SK-N-SH (cell line): ENCODE results near the gene PDGFRB. TPM values are rescaled to one million over a fixed set of nuclear protein-coding genes. Genes with fewer than 3 reads are reported as not detected.

ENCODE experiments used
- CTCF ChIA-PET: fragments of 300-600, 350-600 bp; formaldehyde crosslinking; extraction: SDS; loops from one replicate; lab custom pipeline; 2021; lab: Yijun Ruan, JAX
- POLR2A ChIA-PET: fragments of 350-600 bp; sonication (Branson Sonifier 250); formaldehyde crosslinking; extraction: SDS; loops from one replicate; lab custom pipeline; 2020; ENCODE audit warnings: antibody characterized with exemption, inconsistent platforms; lab: Yijun Ruan, JAX
- DNase-seq: peaks from one replicate; pipeline ENCODE4 v3.0.0; 2012
- H2AFZ ChIP-seq: fragments of 200-600 bp; sonication (generic); 2 replicates; pipeline ENCODE4 v1.8.1; 2016; ENCODE audit warnings: antibody characterized with exemption, mild to moderate bottlenecking, low read depth
- H3F3A ChIP-seq: fragments of 200-600 bp; sonication (generic); replicated peaks from 2 replicates; pipeline ENCODE3; 2016; ENCODE audit warnings: antibody characterized with exemption, mild to moderate bottlenecking; ENCODE audit not compliant: insufficient read depth
- H3K27ac ChIP-seq, 2 experiments: fragments of 200-500 bp in 1 of 2; fragments of 200-600 bp in 1 of 2; sonication (Bioruptor generic) in 1 of 2; sonication (generic), shearing (Covaris generic) in 1 of 2; 2 replicates each; pipeline versions ENCODE4 v1.5.1 to v1.6.1; 2014 to 2016; ENCODE audit warnings: low read depth in 2 of 2, inconsistent platforms in 1 of 2, low read length in 1 of 2, mild to moderate bottlenecking in 1 of 2, mixed read lengths in 1 of 2
- H3K27me3 ChIP-seq: fragments of 200-600 bp; sonication (generic), shearing (Covaris generic); 2 replicates; pipeline ENCODE4 v1.6.1; 2016; ENCODE audit warnings: mixed run types; ENCODE audit not compliant: insufficient read depth
- H3K36me3 ChIP-seq, 2 experiments: fragments of 200-500 bp in 1 of 2; fragments of 200-600 bp in 1 of 2; sonication (Bioruptor generic) in 1 of 2; sonication (generic) in 1 of 2; replicated peaks in 1 of 2; 2 replicates each; pipeline versions ENCODE3 to v1.5.1; 2014 to 2016; ENCODE audit warnings: low read length in 1 of 2, mild to moderate bottlenecking in 1 of 2; ENCODE audit not compliant: insufficient read depth in 2 of 2, control insufficient read depth in 1 of 2
- H3K4me1 ChIP-seq, 2 experiments: fragments of 200-500 bp in 1 of 2; fragments of 200-600 bp in 1 of 2; sonication (Bioruptor generic) in 1 of 2; sonication (generic), shearing (Covaris generic) in 1 of 2; 2 replicates each; pipeline versions ENCODE4 v1.5.1 to v1.6.1; 2014 to 2016; ENCODE audit warnings: low read depth in 1 of 2, low read length in 1 of 2, mixed run types in 1 of 2; ENCODE audit not compliant: insufficient read depth in 2 of 2, control insufficient read depth in 1 of 2
- H3K4me2 ChIP-seq: fragments of 200-600 bp; sonication (generic), shearing (Covaris generic); 2 replicates; pipeline ENCODE4 v1.6.1; 2017; ENCODE audit warnings: mixed run types
- H3K4me3 ChIP-seq, 2 experiments: fragments of 200-500 bp in 1 of 2; fragments of 200-600 bp in 1 of 2; sonication (Bioruptor generic) in 1 of 2; sonication (generic), shearing (Covaris generic) in 1 of 2; 2 replicates each; pipeline versions ENCODE4 v1.5.1 to v1.8.1; 2014 to 2016; ENCODE audit warnings: low read depth in 2 of 2, inconsistent platforms in 1 of 2, low read length in 1 of 2, mild to moderate bottlenecking in 1 of 2, mixed read lengths in 1 of 2, moderate library complexity in 1 of 2
- H3K79me2 ChIP-seq: fragments of 200-600 bp; sonication (generic); 2 replicates; pipeline ENCODE4 v1.8.1; 2017; ENCODE audit warnings: mild to moderate bottlenecking; ENCODE audit not compliant: insufficient read depth
- H3K9ac ChIP-seq: fragments of 200-600 bp; sonication (generic); 2 replicates; pipeline ENCODE4 v1.6.1; 2017; ENCODE audit warnings: mixed run types
- H3K9me2 ChIP-seq: fragments of 200-600 bp; sonication (generic); 2 replicates; pipeline ENCODE4 v1.6.1; 2017; ENCODE audit warnings: mixed run types
- H3K9me3 ChIP-seq: fragments of 200-600 bp; sonication (generic); 2 replicates; pipeline ENCODE4 v1.6.1; 2017; ENCODE audit warnings: mixed run types, mild to moderate bottlenecking, moderate library complexity
- H4K20me1 ChIP-seq: fragments of 200-600 bp; sonication (generic); 2 replicates; pipeline ENCODE4 v1.6.1; 2017; ENCODE audit warnings: mild to moderate bottlenecking, mixed run types; ENCODE audit not compliant: insufficient read depth
- CHD2 ChIP-seq: fragments of 150-350 bp; IDR thresholded peaks from 2 replicates; pipeline ENCODE4 v1.6.1; 2018; ENCODE audit warnings: low read length; ENCODE audit not compliant: partially characterized antibody
- ELF1 ChIP-seq: IDR thresholded peaks from 2 replicates; pipeline ENCODE4 v1.4.0; 2012
- EP300 ChIP-seq, 2 experiments: IDR thresholded peaks; 2 replicates each; pipeline versions ENCODE4 v1.4.0 to v1.6.1; 2012; ENCODE audit warnings: borderline replicate concordance in 1 of 2, low read depth in 1 of 2, low read length in 1 of 2
- FOSL2 ChIP-seq: IDR thresholded peaks from 2 replicates; pipeline ENCODE4 v1.4.0; 2012; ENCODE audit warnings: low read depth, mild to moderate bottlenecking, moderate library complexity, borderline replicate concordance
- GATA2 ChIP-seq: sonication (generic); formaldehyde crosslinking; IDR thresholded peaks from 2 replicates; pipeline ENCODE4 v1.5.0; 2020; ENCODE audit warnings: mild to moderate bottlenecking, missing genetic modification reagents
- RCOR1 ChIP-seq: fragments of 150-350 bp; IDR thresholded peaks from 2 replicates; pipeline ENCODE4 v1.6.1; 2017; ENCODE audit warnings: antibody characterized with exemption, low read length
- RFX5 ChIP-seq: IDR thresholded peaks from 2 replicates; pipeline ENCODE4 v1.6.1; 2012; ENCODE audit warnings: mild to moderate bottlenecking, improper control_type of control experiment, low read length
- SIN3A ChIP-seq: IDR thresholded peaks from 2 replicates; pipeline ENCODE4 v1.6.1; 2012; ENCODE audit warnings: low read depth, mild to moderate bottlenecking, low read length, moderate library complexity, borderline replicate concordance
- SMC3 ChIP-seq: IDR thresholded peaks from 2 replicates; pipeline ENCODE4 v1.6.1; 2012; ENCODE audit warnings: low read depth, low read length, improper control_type of control experiment
- WGBS: methylation state at CpG from one replicate; pipeline ENCODE4 v1.1.6; 2017; ENCODE audit warnings: low lambda C conversion rate; 5-methylcytosine and 5-hydroxymethylcytosine counted together
- polyA plus RNA-seq, 3 experiments: library from polyadenylated mRNA; depleted of rRNA; stranded (reverse); fragments of >200 nt; gene quantifications; 2 replicates each; pipeline ENCODE4 v1.2.3, GENCODE V29; 2012
- TF ChIP-seq, protein P1 (sequence below): IDR thresholded peaks from 2 replicates; pipeline ENCODE4 v1.6.1; 2012; ENCODE audit warnings: mild to moderate bottlenecking, low read depth, low read length, moderate library complexity
- TF ChIP-seq, protein P2 (sequence below): IDR thresholded peaks from 2 replicates; pipeline ENCODE4; 2012

PDGFRB gene
- polyA plus RNA-seq, 1 of the 3 experiments (the other 2 are of a cell fraction): 32.1 TPM

GRCh38 chr5:150092159-150092787 lies 63.4 kb downstream of the PDGFRB start:
- Histone ChIP-seq H3K27ac (no peak overlapping the region), H3K27me3 (peaks cover 10% of the 10 kb centered on the region; the same call in 1 of the 2 replicates), H3K4me3 (no peak overlapping the region), H3K4me2 (no peak overlapping the region), H4K20me1 (no peaks in the 10 kb centered on the region), H3F3A (no peaks in the 10 kb centered on the region), H3K9me2 (no peaks in the 10 kb centered on the region), H3K9me3 (no peaks in the 10 kb centered on the region), H3K79me2 (no peaks in the 10 kb centered on the region), H3K4me1 (no peaks in the 10 kb centered on the region), H2AFZ (no peak overlapping the region), H3K36me3 (no peaks in the 10 kb centered on the region), H3K9ac (no peak overlapping the region)
- 78% methylated on average over 3 of the region's 3 CpGs for WGBS
- DNase-seq: no peak
- ChIA-PET POLR2A (no interaction called here), CTCF (no interaction called here)
- TF ChIP-seq SMC3 (no peak), CHD2 (no peak), RFX5 (no peak), FOSL2 (no peak), GATA2 (CRISPR knock-in tag) (no peak), SIN3A (no peak), RCOR1 (no peak), ELF1 (no peak), EP300 (IDR thresholded peaks at IDR 0.05; ENCODE audit: borderline replicate concordance in 1 of 2, low read depth in 1 of 2, low read length in 1 of 2) (no peak)
- TF ChIP-seq, protein P1, sequence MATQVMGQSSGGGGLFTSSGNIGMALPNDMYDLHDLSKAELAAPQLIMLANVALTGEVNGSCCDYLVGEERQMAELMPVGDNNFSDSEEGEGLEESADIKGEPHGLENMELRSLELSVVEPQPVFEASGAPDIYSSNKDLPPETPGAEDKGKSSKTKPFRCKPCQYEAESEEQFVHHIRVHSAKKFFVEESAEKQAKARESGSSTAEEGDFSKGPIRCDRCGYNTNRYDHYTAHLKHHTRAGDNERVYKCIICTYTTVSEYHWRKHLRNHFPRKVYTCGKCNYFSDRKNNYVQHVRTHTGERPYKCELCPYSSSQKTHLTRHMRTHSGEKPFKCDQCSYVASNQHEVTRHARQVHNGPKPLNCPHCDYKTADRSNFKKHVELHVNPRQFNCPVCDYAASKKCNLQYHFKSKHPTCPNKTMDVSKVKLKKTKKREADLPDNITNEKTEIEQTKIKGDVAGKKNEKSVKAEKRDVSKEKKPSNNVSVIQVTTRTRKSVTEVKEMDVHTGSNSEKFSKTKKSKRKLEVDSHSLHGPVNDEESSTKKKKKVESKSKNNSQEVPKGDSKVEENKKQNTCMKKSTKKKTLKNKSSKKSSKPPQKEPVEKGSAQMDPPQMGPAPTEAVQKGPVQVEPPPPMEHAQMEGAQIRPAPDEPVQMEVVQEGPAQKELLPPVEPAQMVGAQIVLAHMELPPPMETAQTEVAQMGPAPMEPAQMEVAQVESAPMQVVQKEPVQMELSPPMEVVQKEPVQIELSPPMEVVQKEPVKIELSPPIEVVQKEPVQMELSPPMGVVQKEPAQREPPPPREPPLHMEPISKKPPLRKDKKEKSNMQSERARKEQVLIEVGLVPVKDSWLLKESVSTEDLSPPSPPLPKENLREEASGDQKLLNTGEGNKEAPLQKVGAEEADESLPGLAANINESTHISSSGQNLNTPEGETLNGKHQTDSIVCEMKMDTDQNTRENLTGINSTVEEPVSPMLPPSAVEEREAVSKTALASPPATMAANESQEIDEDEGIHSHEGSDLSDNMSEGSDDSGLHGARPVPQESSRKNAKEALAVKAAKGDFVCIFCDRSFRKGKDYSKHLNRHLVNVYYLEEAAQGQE: no peak
- TF ChIP-seq, protein P2, sequence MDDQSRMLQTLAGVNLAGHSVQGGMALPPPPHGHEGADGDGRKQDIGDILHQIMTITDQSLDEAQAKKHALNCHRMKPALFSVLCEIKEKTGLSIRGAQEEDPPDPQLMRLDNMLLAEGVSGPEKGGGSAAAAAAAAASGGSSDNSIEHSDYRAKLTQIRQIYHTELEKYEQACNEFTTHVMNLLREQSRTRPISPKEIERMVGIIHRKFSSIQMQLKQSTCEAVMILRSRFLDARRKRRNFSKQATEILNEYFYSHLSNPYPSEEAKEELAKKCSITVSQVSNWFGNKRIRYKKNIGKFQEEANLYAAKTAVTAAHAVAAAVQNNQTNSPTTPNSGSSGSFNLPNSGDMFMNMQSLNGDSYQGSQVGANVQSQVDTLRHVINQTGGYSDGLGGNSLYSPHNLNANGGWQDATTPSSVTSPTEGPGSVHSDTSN: no peak
